ENCODE measurements around the gene IL11.

Gene IL11

GRCh38 chr19:55321466-55322137, 48.7 kb downstream of the IL11 start:
- no peak for DNase-seq

- DNase-seq: no peak
These were observed 49.3 kb downstream of the IL11 start for GRCh38 chr19:55320844-55321419.

GRCh38 chr19:55319785-55320184, 50.5 kb downstream of the IL11 start:
- peak; percentile 26 for DNase-seq

GRCh38 chr19:55316646-55317045, 53.6 kb downstream of the IL11 start:
- DNase-seq: no peak

- no peak for DNase-seq
These were observed 54.2 kb downstream of the IL11 start for GRCh38 chr19:55315956-55316525.

GRCh38 chr19:55314396-55314795, 55.9 kb downstream of the IL11 start:
- no peak for DNase-seq
